COLO668 (cell line): ENCODE measurements around the gene CXCR4.

Experiments
- DNase-seq: peaks from one replicate; lab custom pipeline; 2025; ENCODE audit not compliant: unreplicated experiment; lab: John Stamatoyannopoulos, UW

The CXCR4 gene

DNA sequence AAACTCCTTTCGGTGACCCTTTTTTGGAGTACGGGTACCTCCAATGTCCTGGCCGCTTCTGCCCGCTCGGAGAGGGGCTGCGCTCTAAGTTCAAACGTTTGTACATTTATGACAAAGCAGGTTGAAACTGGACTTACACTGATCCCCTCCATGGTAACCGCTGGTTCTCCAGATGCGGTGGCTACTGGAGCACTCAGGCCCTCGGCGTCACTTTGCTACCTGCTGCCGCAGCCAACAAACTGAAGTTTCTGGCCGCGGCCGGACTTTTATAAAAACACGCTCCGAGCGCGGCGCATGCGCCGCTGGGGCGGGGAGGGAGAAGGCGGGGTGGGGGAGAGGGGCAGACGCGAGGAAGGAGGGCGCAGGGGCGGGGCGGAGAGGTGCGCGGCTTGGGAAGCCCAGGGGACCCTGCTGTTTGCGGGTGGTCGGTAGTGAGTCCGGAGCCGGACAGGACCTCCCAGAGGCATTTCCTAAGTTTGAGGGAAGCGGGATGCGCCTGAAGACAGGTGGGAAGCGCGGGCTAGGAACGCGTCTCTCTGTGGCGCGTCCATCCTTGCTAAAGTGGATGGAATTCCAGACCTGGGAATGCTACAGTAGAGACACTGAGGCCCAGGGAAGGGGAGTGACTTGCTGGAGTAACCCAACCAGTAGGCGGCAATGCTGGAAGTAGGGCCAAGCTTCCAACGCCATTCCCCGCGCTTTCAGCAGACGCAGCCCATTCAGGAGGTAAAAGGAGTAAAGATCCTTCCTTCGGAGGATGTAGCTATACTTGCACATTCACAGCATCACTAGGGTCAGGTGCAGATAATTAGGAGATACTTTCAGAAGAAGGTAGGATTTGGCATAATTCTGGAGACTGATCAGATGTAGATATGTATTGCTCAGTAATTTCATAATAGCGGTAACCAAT is at the start of gene CXCR4:
Gene CXCR4 (minus strand): TSS at position 241 of the 910 bp plus-strand sequence. CDS start 89 bp downstream, at position 152.
- DNase-seq: peak; percentile 81

DNA sequence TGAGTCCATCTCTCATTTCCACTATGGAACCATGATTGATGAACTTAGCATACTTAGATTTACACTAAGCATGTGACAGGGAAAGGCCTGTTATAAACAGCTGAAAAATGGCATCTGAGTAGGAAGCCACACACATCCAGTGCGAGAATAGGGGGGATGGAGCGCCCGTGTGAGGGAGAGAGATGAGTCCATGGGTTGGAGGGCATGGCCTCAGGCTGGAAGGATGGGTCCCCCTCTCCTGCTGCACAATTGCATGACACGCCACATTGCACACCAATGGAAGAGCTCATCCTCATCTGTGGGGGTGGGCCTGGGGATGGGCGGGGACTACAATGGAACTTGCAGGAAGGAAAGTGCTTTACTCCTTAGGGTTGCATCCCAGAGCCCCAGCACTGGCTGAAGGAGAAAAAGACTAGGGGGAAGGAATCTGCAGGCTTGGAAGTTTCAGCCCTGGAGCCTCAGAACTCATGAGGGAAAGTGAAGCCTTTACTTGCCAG is 46.4 kb upstream of the CXCR4 start:
- DNase-seq: no peak

DNA sequence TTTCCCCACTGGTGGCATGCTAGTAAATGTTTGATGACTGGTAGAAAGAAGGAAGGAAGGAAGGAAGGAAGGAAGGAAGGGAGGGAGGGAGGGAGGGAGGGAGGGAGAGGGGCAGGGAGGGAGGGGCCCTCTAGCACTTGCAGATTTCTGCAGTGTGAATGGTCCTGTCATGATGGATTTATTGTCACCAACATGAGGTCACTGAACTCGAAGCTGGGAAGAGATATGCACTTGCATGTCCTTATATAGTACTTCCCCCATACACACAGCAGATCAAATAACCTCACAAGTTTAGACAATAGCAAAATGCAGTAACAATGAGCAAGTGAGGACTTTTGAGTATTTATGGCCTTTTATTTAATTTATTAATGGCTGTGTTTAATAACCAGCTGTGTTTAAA is 44.5 kb upstream of the CXCR4 start:
- DNase-seq: no peak

DNA sequence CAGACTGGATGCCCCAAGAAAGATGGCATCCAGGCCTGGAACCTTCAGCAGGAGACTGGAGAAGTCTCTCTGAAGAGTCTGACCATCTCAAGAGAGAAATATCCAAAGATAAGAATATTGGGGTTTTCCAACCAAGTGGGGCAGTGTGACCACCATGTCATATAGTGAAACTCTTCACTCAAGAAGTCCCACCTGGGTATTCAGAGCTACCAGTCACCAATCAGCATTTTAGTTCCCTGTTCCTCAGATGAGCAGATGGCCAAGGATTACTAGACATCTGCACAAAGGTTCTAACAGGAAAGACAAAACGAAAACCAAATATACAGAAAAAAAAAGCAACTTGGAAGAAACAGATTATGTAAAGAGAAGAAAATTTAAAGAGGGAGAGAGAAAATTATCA is 38.5 kb upstream of the CXCR4 start:
- DNase-seq: no peak

DNA sequence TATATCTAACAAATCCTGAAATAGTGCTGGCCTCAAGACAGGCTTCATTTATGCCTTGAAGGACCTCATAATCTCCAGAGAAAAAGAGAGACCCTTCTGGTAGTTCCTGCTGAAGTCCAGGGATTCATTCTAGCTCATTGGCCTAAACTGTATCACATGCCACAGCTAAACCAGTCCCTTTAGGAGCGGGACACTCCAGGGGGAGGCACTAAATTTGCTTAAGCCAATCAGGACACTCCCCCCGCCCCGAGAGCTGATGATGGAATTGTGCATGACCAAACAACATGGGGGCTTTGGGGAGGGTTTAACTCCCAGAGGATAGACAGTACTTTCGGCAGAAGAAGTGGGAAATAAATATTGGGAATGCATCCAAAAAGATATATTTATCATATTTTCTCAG is 36.4 kb upstream of the CXCR4 start:
- DNase-seq: no peak

- no peak for DNase-seq
Measured at GRCh38 chr2:136151021-136151971, 33.3 kb upstream of the CXCR4 start.

- no peak for DNase-seq
Measured at GRCh38 chr2:136149011-136149410, 31.1 kb upstream of the CXCR4 start.

GRCh38 chr2:136146564-136146963 is 28.6 kb upstream of the CXCR4 start:
- no peak for DNase-seq

DNA sequence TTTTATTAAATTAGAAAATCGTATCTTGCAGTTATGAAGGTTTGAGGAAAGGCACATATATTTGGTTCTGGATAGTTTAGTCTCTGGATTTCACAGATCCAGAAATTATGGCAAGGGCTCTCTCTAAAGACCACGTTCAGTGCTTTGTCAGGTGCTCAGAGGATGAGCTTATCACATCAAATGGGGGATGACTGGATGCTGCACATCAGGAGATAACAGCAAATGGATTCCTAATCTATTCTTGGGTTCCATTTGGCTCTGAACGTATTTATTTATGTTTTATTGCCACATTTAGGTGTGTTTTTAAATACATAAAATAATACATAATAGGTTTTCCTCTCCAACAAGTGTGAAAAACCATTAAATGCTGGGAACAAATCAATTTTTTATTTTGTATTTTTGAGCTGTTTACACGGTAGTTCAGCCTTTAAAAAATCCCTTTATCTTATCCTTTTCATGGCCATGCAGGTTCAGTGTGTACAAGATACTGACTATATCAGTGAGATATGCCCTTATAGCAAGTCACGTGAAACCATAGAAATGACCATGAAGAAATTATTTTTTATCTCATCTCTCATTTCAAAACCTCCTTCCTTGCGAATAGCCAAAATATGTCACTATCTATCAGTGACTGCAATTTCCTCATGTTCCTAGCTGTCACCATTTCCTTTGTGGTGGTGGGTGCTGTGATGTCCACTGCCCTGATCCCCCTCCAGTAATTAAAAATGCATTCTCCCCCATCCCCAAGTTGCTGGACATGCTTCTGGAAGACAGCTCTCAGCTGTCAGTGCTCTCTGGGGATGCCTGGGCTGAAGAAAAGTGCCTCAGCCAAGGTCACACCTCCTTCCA is 25.9 kb upstream of the CXCR4 start:
- DNase-seq: no peak

- peak; percentile 88 for DNase-seq
Measured at GRCh38 chr2:136141510-136142149, 23.7 kb upstream of the CXCR4 start.

DNA sequence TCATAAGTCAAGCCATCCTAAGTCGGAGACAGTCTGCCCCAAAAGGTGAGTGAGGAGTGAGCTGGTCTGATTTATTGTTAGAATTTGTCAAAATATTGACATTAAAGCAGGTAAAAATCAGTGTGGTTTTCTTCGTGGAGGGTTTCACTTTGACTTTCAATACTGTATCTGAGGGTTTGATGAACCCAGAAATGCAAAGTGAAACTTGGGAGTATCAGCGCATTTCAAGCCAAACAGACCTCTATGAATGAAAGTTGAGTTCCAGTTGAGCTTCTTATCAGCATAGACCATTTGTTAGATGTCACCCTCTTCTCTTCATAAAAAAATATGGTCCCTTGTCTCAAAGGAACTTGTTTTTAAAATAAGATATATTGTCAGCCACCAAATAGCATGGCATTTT is 21.7 kb upstream of the CXCR4 start:
- DNase-seq: no peak

DNA sequence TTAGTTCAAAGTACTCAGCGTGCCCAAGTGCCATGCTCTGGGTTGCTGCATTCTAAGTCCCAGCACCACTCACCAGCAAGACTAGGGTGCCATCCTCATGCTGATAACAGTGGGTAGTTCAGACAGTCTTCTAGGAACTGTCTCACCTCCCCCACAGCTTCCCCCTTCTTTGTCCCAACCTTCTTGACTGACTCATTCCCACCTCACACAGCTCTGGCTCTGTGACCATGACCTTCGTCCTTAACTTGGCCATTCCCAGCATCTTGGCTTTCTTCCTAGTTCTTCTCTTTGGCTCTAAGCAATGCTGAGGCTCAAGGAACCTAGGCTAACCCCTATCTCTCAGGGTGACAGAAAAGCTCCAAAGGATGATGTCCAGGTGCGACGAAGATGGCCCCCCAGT is 20.0 kb upstream of the CXCR4 start:
- no peak for DNase-seq

DNA sequence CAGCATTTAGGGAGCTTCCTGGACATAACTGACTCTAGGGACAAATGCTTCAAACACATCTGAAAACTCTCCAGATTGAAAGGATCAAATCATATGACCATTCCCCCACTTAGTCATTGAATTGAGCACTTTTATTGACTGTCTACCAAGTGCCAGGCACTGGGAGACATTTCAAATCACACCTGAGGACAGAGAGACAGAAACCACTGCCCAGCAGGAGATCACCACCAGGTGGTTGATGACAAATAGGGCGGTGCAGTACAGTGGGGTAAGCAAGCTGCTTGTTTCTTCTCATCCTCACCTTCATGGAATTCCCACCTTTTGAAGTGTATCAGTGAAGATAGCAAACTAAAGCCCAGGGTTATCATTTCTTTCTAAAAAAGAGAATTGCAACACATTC is 19.0 kb upstream of the CXCR4 start:
- peak; percentile 56 for DNase-seq

DNA sequence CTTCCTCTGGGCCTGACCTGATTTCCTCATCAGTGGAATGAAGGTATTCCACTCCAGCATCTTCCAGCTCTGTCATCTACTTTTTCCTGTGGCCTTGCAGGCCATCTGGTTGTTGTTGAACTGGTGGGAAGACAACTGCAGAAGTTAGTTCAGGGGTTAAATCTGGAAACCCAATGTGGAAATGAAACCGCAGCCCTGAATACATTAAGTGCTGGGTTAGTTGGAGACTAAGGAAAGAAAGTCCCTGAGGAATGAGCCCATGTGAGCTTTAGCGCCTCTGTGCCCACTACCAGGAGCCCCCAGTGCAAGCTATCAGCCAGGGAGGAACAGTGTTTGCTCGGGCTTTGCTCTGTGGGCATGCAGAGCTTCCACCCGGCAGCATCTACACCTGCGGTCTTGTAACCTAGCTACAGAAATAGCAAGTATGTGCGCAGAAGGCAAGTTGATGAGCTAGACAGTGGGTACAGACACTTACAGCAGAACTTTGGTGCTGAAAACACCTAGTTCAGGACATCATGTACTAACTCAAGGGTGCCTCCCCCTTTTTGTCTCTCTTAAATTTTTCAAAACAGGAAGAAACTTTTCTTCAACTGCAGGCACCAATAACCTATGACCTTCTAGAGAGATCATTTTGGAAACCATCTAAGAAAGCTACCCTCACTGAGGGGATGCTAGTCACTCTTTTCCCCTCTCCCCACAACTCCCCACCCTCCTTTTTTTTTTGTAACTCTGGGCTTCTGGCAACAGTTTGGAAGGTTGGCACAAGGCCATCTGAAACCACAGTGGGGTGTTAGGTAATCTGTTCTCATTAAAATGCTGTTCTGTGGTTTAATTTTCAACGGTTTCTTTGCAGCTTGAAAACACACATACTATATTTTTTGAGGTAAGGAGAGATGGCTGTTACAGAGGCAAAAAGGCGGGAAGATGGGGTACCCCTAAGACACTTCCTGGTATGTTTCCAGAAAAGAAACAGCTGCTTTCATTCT is 18.3 kb upstream of the CXCR4 start:
- DNase-seq: peak; percentile 68

DNA sequence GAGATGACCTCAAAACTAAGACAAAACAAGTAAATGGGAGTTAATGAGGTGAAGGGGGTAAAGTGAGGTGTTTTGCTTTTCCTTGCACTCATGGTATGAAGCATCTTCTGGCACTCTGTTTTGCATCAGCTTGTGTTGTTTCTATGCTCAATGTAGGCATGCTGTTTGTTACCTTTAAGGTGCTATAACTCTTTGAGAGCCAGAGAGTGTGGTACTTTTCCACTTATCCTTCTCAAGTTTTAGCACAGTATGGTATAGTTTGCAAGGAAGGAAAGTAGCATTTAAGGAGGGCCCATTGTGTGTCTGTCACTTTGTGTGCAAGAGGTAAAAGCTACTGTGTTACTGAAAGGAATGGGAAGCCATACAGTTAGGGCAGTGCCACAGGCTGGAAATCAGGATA is 17.5 kb upstream of the CXCR4 start:
- DNase-seq: no peak

- DNase-seq: no peak
Measured at GRCh38 chr2:136134126-136134525, 16.2 kb upstream of the CXCR4 start.

GRCh38 chr2:136133586-136133985 is 15.6 kb upstream of the CXCR4 start:
- no peak for DNase-seq

GRCh38 chr2:136133176-136133575 is 15.2 kb upstream of the CXCR4 start:
- no peak for DNase-seq

DNA sequence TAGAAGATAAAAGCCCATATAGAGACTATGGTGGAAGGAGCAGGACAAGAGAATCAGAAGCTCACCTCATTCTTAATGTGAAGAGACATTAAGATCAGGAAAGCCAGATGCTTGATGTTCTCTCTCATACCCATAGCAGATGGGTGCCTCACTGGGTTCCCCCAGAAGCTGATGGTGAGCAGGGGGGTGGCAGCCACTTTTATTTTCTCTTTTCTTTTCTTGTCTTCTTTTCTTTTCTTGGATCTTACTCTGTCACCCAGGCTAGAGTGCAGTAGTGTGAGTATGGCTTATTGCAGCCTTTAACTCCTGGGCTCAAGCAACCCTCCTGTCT is 14.8 kb upstream of the CXCR4 start:
- no peak for DNase-seq
